K562 (cell line): Measurements from ENCODE around the gene RPS6KL1. TPM values are rescaled to one million over a fixed set of nuclear protein-coding genes. Genes with fewer than 3 reads are reported as not detected.

ENCODE experiments used
- CTCF ChIP-seq, 3 experiments: IDR thresholded peaks in 2 of 3; conservative IDR thresholded peaks in 1 of 3; 2 replicates each; pipeline ENCODE4 v1.5.1; 2011 to 2012; ENCODE audit warnings: low read length in 3 of 3, mild to moderate bottlenecking in 3 of 3, control low read depth in 2 of 3, improper control_type of control experiment in 1 of 3, inconsistent platforms in 1 of 3, low read depth in 1 of 3, mixed read lengths in 1 of 3, moderate library complexity in 1 of 3; ENCODE audit not compliant: insufficient read depth in 2 of 3
- FIP1L1 ChIP-seq: fragments of 200-400 bp; formaldehyde crosslinking; IDR thresholded peaks from 2 replicates; pipeline ENCODE4 v1.6.1; 2018; ENCODE audit warnings: mild to moderate bottlenecking, low read depth, low read length; ENCODE audit not compliant: poor library complexity, severe bottlenecking
- FOSL1 ChIP-seq: fragments of 200-800 bp; sonication (Bioruptor generic); conservative IDR thresholded peaks from 2 replicates; pipeline ENCODE4 v1.6.1; 2016; ENCODE audit warnings: missing genetic modification characterization, missing compliant biosample characterization
- FOXA3 ChIP-seq, 2 experiments: fragments of 450-650 bp in 1 of 2; sonication (generic) in 1 of 2; formaldehyde crosslinking; IDR thresholded peaks in 1 of 2; conservative IDR thresholded peaks in 1 of 2; 2 replicates each; pipeline versions ENCODE4 v1.4.0 to v1.8.0; 2020 to 2022; ENCODE audit warnings: mild to moderate bottlenecking in 2 of 2, missing genetic modification reagents in 1 of 2
- HDAC1 ChIP-seq, 2 experiments: fragments of 450-650 bp; IDR thresholded peaks; 2 replicates each; pipeline ENCODE4 v1.6.1; 2016 to 2017; ENCODE audit warnings: inconsistent platforms in 1 of 2, mild to moderate bottlenecking in 1 of 2, moderate library complexity in 1 of 2
- MAZ ChIP-seq, 2 experiments: fragments of 450-650 bp in 1 of 2; sonication (generic) in 1 of 2; formaldehyde crosslinking; IDR thresholded peaks in 1 of 2; conservative IDR thresholded peaks in 1 of 2; 2 replicates each; pipeline versions ENCODE4 v1.4.0 to v1.5.0; 2020; ENCODE audit warnings: mild to moderate bottlenecking in 1 of 2, missing genetic modification reagents in 1 of 2
- MTA3 ChIP-seq: fragments of 450-650 bp; formaldehyde crosslinking; IDR thresholded peaks from 2 replicates; pipeline ENCODE4 v1.6.1; 2017; ENCODE audit warnings: mild to moderate bottlenecking, borderline replicate concordance
- NCOA6 ChIP-seq: fragments of 450-650 bp; IDR thresholded peaks from 2 replicates; pipeline ENCODE4 v1.6.1; 2017; ENCODE audit warnings: mild to moderate bottlenecking
- NR1H2 ChIP-seq: sonication (generic); formaldehyde crosslinking; IDR thresholded peaks from 2 replicates; pipeline ENCODE4 v1.4.0; 2020; ENCODE audit warnings: mild to moderate bottlenecking, missing genetic modification reagents
- NR2C1 ChIP-seq, 2 experiments: fragments of 450-650 bp; IDR thresholded peaks; 2 replicates each; pipeline ENCODE4 v1.6.1; 2017; ENCODE audit warnings: mild to moderate bottlenecking in 2 of 2, antibody characterized with exemption in 1 of 2, inconsistent platforms in 1 of 2, missing compliant biosample characterization in 1 of 2, missing genetic modification characterization in 1 of 2
- POLR3A ChIP-seq: IDR thresholded peaks from 2 replicates; pipeline ENCODE4 v1.6.1; 2011; ENCODE audit warnings: borderline replicate concordance, mild to moderate bottlenecking, moderate library complexity; ENCODE audit not compliant: insufficient read length, insufficient read depth; ENCODE audit errors: extremely low read depth
- RFX5 ChIP-seq: IDR thresholded peaks from 2 replicates; pipeline ENCODE4 v1.6.1; 2011; ENCODE audit warnings: low read depth, mild to moderate bottlenecking, improper control_type of control experiment, low read length
- SIRT6 ChIP-seq: IDR thresholded peaks from one replicate; pipeline ENCODE4 v1.6.1; 2012; ENCODE audit warnings: low read depth, mild to moderate bottlenecking, control low read depth, inconsistent platforms, low read length, moderate library complexity
- ZBTB40 ChIP-seq, 2 experiments: fragments of 450-650 bp in 1 of 2; sonication (generic) in 1 of 2; formaldehyde crosslinking in 1 of 2; IDR thresholded peaks; 2 replicates each; pipeline versions ENCODE4 v1.7.1 to v1.9.0; 2016 to 2022; ENCODE audit warnings: inconsistent platforms in 1 of 2, mild to moderate bottlenecking in 1 of 2, missing genetic modification reagents in 1 of 2
- ZNF140 ChIP-seq: fragments of 250-450 bp; sonication (Bioruptor Pico); IDR thresholded peaks from 2 replicates; pipeline ENCODE4 v1.8.0; 2021; ENCODE audit warnings: moderate library complexity, mild to moderate bottlenecking, inconsistent platforms
- ZNF696 ChIP-seq: fragments of 250-450 bp; sonication (Bioruptor Pico); conservative IDR thresholded peaks from 2 replicates; pipeline ENCODE4 v1.4.0; 2020; ENCODE audit warnings: mild to moderate bottlenecking, moderate library complexity
- polyA plus RNA-seq, 8 experiments: library from polyadenylated mRNA; depleted of rRNA in 4 of 8; stranded (reverse) in 5 of 8; unstranded in 3 of 8; fragments of >200 nt; fragmentation: Nextera tagmentation in 2 of 8; fragmentation: Illumina TruSeq in 1 of 8; extraction: Ambion mirVana in 2 of 8; extraction: Trizol in 1 of 8; gene quantifications; 2 replicates each; pipeline versions ENCODE4 v1.2.1 to v1.2.3, GENCODE V29; 2011 to 2014; ENCODE audit warnings: inconsistent platforms in 1 of 8, missing spikeins in 1 of 8
- total RNA-seq, 7 experiments: library from RNA; depleted of rRNA in 6 of 7; stranded (reverse); fragments of >200 nt in 6 of 7; fragmentation: Illumina TruSeq in 2 of 7; extraction: Trizol in 2 of 7; gene quantifications; 2 replicates each; pipeline versions ENCODE4 v1.2.1 to v1.2.3, GENCODE V29; 2011 to 2021; ENCODE audit warnings: low replicate concordance in 1 of 7

The RPS6KL1 gene
- total and polyA plus RNA-seq, 9 of the 15 experiments (the other 6 are each of a cell fraction or from before 2014, with no cell fraction given) = 0.91 to 15.5 (median 8.1) TPM

- TF ChIP-seq NR2C1 (IDR thresholded peaks at IDR 0.05) (0 out of 2 replicates have a peak, but pooled peaks have one; percentile 33), NR2C1 (tag; IDR thresholded peaks at IDR 0.05) (peak; percentile 61), FIP1L1 (no peak), FOSL1 (no peak), ZNF696 (CRISPR knock-in tag) (no peak), NR1H2 (CRISPR knock-in tag) (no peak), CTCF (IDR thresholded peaks at IDR 0.05 in 2 of 3, conservative IDR thresholded peaks at IDR 0.05 in 1 of 3; ENCODE audit: insufficient read depth in 2 of 3, low read depth in 1 of 3, low read length in 3 of 3) (peak; percentile 60 to 77 (median 71)), MAZ (CRISPR knock-in tag; conservative IDR thresholded peaks at IDR 0.05 in 1 of 2, IDR thresholded peaks at IDR 0.05 in 1 of 2) (peak in 1 of 2 experiments; percentile 41; a peak in 1 of 4 replicates), ZNF140 (CRISPR knock-in tag) (no peak), NCOA6 (no peak), HDAC1 (IDR thresholded peaks at IDR 0.05) (no peak), ZBTB40 (IDR thresholded peaks at IDR 0.05) (no peak), ZBTB40 (CRISPR knock-in tag; IDR thresholded peaks at IDR 0.05) (no peak), RFX5 (no peak), FOXA3 (CRISPR knock-in tag; conservative IDR thresholded peaks at IDR 0.05 in 1 of 2, IDR thresholded peaks at IDR 0.05 in 1 of 2) (0 out of 4 replicates have a peak, but pooled peaks of 1 of the 2 experiments have one; percentile 9), MTA3 (no peak), SIRT6 (no peak), POLR3A (no peak)
These were observed 22.3 kb upstream of the RPS6KL1 start (continued) for GRCh38 chr14:74945261-74945851.
